ENCODE data around the gene OR52D1. TPM values are rescaled to one million over a fixed set of nuclear protein-coding genes. Genes with fewer than 3 reads are reported as not detected.

Gene OR52D1
- total and polyA plus RNA-seq, 7 donors: not detected

DNA sequence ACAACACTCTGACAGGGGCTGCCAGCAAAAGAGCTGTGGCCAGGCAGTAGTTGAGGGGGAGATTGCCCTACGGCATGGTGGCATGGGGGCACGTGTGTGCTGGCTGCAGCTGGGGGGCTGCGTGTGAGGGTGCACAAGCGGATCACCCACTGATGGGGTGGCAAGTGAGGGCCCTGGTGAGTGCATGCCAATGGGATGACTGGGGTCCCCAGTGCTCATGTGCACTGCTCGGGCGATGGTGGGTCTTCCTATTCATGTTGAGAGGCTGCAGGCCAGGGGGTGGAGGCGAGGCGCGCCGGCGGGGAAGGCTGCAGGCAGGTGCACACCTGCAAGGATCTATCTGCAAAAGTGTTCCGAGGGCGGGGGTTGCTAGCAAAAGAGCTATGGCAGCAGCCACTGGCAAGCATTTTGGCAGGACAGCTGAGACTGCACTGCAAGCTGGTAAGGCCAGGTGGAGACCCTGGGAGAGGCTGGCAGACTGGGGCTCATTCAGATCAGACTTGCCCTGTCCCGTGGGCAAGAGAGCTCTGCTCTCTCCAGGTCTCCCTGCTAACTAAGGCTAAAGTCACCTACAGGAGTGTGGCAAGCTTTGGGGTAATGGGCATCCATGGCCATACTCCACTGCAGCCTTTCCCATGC is 27.4 kb upstream of the OR52D1 start:
- intact Hi-C loops (cut with DNase I): no loop called here
- ATAC-seq (no peak), DNase-seq (peak in 1 of 2 donors; percentile 39)
- H3K36me3 ChIP-seq (ENCODE audit: insufficient read depth in 1 of 2, low read depth in 1 of 2): no peaks in the 10 kb centered on the region
- no peak for TF ChIP-seq CTCF (IDR thresholded peaks at IDR 0.05)
- no peak overlapping the region for H3K27ac ChIP-seq
- no peaks in the 10 kb centered on the region for H3K27me3 ChIP-seq (ENCODE audit: insufficient read depth in 3 of 3, low read length in 2 of 3)
- H3K4me3 ChIP-seq: no peak overlapping the region
- 89% methylated on average over 14 of the region's 14 CpGs for WGBS, 3 donors
- H3K4me1 ChIP-seq: no peaks in the 10 kb centered on the region
- H3K9me3 ChIP-seq: no peaks in the 10 kb centered on the region

- H3K27ac ChIP-seq: no peak overlapping the region
- no peak for DNase-seq
- intact Hi-C loops (cut with DNase I): no loop called here
- no peaks in the 10 kb centered on the region for H3K4me1 ChIP-seq
- H3K4me3 ChIP-seq: no peak overlapping the region
- no peaks in the 10 kb centered on the region for H3K36me3 ChIP-seq (ENCODE audit: insufficient read depth in 1 of 2, low read depth in 1 of 2)
- H3K27me3 ChIP-seq (ENCODE audit: insufficient read depth in 3 of 3, low read length in 2 of 3): no peaks in the 10 kb centered on the region
- H3K9me3 ChIP-seq: no peaks in the 10 kb centered on the region
- no peak for ATAC-seq
- 35 to 62% (median 42%) methylated on average over 2 of the region's 2 CpGs for WGBS, 3 donors
- TF ChIP-seq CTCF (IDR thresholded peaks at IDR 0.05): no peak
These were observed 21.0 kb upstream of the OR52D1 start for GRCh38 chr11:5467527-5467926.

- Histone ChIP-seq H3K4me3 (no peak overlapping the region), H3K4me1 (no peaks in the 10 kb centered on the region), H3K36me3 (ENCODE audit: insufficient read depth in 1 of 2, low read depth in 1 of 2) (no peaks in the 10 kb centered on the region), H3K9me3 (no peaks in the 10 kb centered on the region), H3K27me3 (ENCODE audit: insufficient read depth in 3 of 3, low read length in 2 of 3) (no peaks in the 10 kb centered on the region), H3K27ac (no peak overlapping the region)
- DNase-seq (no peak), ATAC-seq (no peak)
- TF ChIP-seq CTCF (IDR thresholded peaks at IDR 0.05): no peak
- intact Hi-C loops (cut with DNase I): loop anchor here in 1 of 2 donors (10.0 kb wide), 1 partner anchor 331 kb away; the partner anchor contains the start of gene OR52N2
These were observed 14.6 kb upstream of the OR52D1 start for GRCh38 chr11:5473921-5474320.

GRCh38 chr11:5476186-5476819 is 12.2 kb upstream of the OR52D1 start:
- ATAC-seq (no peak), DNase-seq (no peak)
- H3K27me3 ChIP-seq (ENCODE audit: insufficient read depth in 3 of 3, low read length in 2 of 3): no peaks in the 10 kb centered on the region
- H3K9me3 ChIP-seq: no peaks in the 10 kb centered on the region
- 35 to 41% (median 38%) methylated on average over 2 of the region's 2 CpGs for WGBS, 3 donors
- H3K36me3 ChIP-seq (ENCODE audit: insufficient read depth in 1 of 2, low read depth in 1 of 2): no peaks in the 10 kb centered on the region
- intact Hi-C loops (cut with DNase I): loop anchor here (2.0 to 10.0 kb wide), 2 partner anchors 328 to 332 kb away; partner anchors contain the start of gene OR52N2 (in 2 of the 2)
- no peaks in the 10 kb centered on the region for H3K4me1 ChIP-seq
- H3K27ac ChIP-seq: no peak overlapping the region
- H3K4me3 ChIP-seq: no peak overlapping the region
- peak; percentile 64 for TF ChIP-seq CTCF (IDR thresholded peaks at IDR 0.05)
